ENCODE measurements around the gene CCDC18.
"Not testable (repeated sequence)": the region's sequence is repeated elsewhere in the genome, so short reads cannot be mapped to it uniquely, and the experiment has no call there.

The CCDC18 gene

DNA sequence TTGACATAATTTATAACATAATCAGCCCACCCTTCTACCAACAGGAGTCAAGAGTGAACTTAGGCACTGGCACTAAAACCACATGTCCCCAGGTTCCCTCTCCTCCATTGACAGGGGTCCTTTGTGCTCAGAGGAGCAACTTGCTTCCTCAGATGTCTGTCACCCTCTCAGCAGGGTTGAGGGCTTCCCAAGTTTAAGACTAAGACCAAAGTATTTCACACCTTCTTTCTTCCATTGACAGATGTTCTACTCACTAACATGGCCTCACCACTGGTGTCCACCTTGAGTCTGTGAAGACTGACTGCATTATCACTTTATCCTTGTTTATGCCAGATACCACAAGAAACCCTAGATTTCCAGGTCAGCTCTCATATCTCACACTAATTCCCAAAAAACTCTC, 56.5 kb downstream of the CCDC18 start:
- no peaks in the 10 kb centered on the region for H4K20me1 ChIP-seq (ENCODE audit: control insufficient read depth, insufficient read depth, low read depth, low read length)
- peaks cover 78% of the 10 kb centered on the region for H3K36me3 ChIP-seq (ENCODE audit: control insufficient read depth, low read length)
- no peaks in the 10 kb centered on the region for H3K4me1 ChIP-seq (ENCODE audit: control insufficient read depth, low read length)
- peaks cover 3% of the 10 kb centered on the region; the same call in 1 of the 2 replicates for H3K9me3 ChIP-seq (ENCODE audit: control insufficient read depth, insufficient read depth, low read length)
- no peaks in the 10 kb centered on the region for H3K79me2 ChIP-seq (ENCODE audit: control insufficient read depth, low read length)
- H3K4me2 ChIP-seq (ENCODE audit: low read length): no peak overlapping the region
- no peaks in the 10 kb centered on the region for H3K27me3 ChIP-seq (ENCODE audit: control insufficient read depth, low read length)
- no peak overlapping the region for H3K4me3 ChIP-seq (ENCODE audit: low read length)
- no peak for TF ChIP-seq EZH2phosphoT487 (IDR thresholded peaks at IDR 0.05; ENCODE audit: borderline replicate concordance, low read length)
- TF ChIP-seq, protein P1, sequence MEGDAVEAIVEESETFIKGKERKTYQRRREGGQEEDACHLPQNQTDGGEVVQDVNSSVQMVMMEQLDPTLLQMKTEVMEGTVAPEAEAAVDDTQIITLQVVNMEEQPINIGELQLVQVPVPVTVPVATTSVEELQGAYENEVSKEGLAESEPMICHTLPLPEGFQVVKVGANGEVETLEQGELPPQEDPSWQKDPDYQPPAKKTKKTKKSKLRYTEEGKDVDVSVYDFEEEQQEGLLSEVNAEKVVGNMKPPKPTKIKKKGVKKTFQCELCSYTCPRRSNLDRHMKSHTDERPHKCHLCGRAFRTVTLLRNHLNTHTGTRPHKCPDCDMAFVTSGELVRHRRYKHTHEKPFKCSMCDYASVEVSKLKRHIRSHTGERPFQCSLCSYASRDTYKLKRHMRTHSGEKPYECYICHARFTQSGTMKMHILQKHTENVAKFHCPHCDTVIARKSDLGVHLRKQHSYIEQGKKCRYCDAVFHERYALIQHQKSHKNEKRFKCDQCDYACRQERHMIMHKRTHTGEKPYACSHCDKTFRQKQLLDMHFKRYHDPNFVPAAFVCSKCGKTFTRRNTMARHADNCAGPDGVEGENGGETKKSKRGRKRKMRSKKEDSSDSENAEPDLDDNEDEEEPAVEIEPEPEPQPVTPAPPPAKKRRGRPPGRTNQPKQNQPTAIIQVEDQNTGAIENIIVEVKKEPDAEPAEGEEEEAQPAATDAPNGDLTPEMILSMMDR (IDR thresholded peaks at IDR 0.05; ENCODE audit: low read depth, low read length, poor library complexity, severe bottlenecking): no peak
- no peak overlapping the region for H3K27ac ChIP-seq (ENCODE audit: low read depth, low read length)
- 0 out of 2 replicates have a peak, but pooled peaks cover 2% of the 10 kb centered on the region for H3F3A ChIP-seq (ENCODE audit: control insufficient read depth, insufficient read depth)
- H3K9me2 ChIP-seq (replicated peaks; ENCODE audit: control insufficient read depth, low read length): peaks cover 3% of the 10 kb centered on the region

DNA sequence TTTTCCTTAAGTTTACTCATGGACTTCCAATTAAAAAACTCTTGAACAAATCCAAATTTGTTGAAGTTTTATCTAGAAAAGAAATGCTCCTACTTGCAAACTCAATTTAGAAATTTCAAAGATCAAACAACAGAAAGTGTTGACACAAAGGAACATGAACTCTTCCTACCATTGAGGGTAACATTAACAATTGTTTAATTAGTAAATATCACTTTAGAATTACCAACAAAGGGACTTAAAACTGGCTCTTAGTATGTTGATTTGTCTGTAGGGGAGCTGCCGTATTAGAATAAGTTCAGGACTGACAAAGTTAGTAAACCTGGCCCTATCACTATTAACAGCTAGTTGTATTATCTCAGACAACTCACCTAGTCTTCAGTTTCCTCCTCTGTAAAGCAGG, 57.9 kb downstream of the CCDC18 start:
- Histone ChIP-seq H3K4me1 (ENCODE audit: control insufficient read depth, low read length) (no peaks in the 10 kb centered on the region), H3K4me3 (ENCODE audit: low read length) (no peak overlapping the region), H4K20me1 (ENCODE audit: control insufficient read depth, insufficient read depth, low read depth, low read length) (no peaks in the 10 kb centered on the region), H3K9me3 (ENCODE audit: control insufficient read depth, insufficient read depth, low read length) (peaks cover 12% of the 10 kb centered on the region; the same call in 1 of the 2 replicates), H3K79me2 (ENCODE audit: control insufficient read depth, low read length) (no peaks in the 10 kb centered on the region), H3K36me3 (ENCODE audit: control insufficient read depth, low read length) (peaks cover 84% of the 10 kb centered on the region), H3K27me3 (ENCODE audit: control insufficient read depth, low read length) (no peaks in the 10 kb centered on the region), H3F3A (ENCODE audit: control insufficient read depth, insufficient read depth) (0 out of 2 replicates have a peak, but pooled peaks cover 2% of the 10 kb centered on the region), H3K9me2 (replicated peaks; ENCODE audit: control insufficient read depth, low read length) (peaks cover 3% of the 10 kb centered on the region), H3K4me2 (ENCODE audit: low read length) (no peak overlapping the region), H3K27ac (ENCODE audit: low read depth, low read length) (no peak overlapping the region)
- TF ChIP-seq, protein P1 (IDR thresholded peaks at IDR 0.05; ENCODE audit: low read depth, low read length, poor library complexity, severe bottlenecking): no peak
- no peak for TF ChIP-seq EZH2phosphoT487 (IDR thresholded peaks at IDR 0.05; ENCODE audit: borderline replicate concordance, low read length)

DNA sequence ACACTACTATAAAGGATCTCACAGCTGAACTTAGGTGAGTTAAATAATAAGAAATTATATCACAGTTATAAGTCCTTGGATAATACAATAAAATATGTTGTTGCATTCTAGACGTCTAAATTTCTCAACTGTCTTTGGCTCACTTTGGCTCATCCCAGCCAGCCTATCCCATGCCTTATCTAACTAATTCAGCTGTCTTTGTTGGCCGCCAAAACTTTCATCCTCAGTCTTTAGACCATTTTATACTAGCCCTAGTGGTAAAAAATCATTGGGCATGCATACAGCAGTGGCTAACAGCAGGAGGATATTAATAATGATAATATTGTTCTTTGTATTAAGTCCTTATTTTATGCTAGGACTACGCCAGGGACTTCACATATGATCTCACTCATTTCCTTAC, 59.3 kb downstream of the CCDC18 start:
- Histone ChIP-seq H3K4me2 (ENCODE audit: low read length) (no peak overlapping the region), H3K27ac (ENCODE audit: low read depth, low read length) (no peak overlapping the region), H3K4me1 (ENCODE audit: control insufficient read depth, low read length) (no peaks in the 10 kb centered on the region), H4K20me1 (ENCODE audit: control insufficient read depth, insufficient read depth, low read depth, low read length) (no peaks in the 10 kb centered on the region), H3K9me2 (replicated peaks; ENCODE audit: control insufficient read depth, low read length) (peaks cover 3% of the 10 kb centered on the region), H3K36me3 (ENCODE audit: control insufficient read depth, low read length) (peaks cover 88% of the 10 kb centered on the region), H3K27me3 (ENCODE audit: control insufficient read depth, low read length) (no peaks in the 10 kb centered on the region), H3K9me3 (ENCODE audit: control insufficient read depth, insufficient read depth, low read length) (peaks cover 12% of the 10 kb centered on the region; the same call in 1 of the 2 replicates), H3F3A (ENCODE audit: control insufficient read depth, insufficient read depth) (peaks cover 7% of the 10 kb centered on the region; the same call in 1 of the 2 replicates), H3K4me3 (ENCODE audit: low read length) (no peak overlapping the region), H3K79me2 (ENCODE audit: control insufficient read depth, low read length) (no peaks in the 10 kb centered on the region)
- TF ChIP-seq EZH2phosphoT487 (IDR thresholded peaks at IDR 0.05; ENCODE audit: borderline replicate concordance, low read length): no peak
- TF ChIP-seq, protein P1 (IDR thresholded peaks at IDR 0.05; ENCODE audit: low read depth, low read length, poor library complexity, severe bottlenecking): no peak

DNA sequence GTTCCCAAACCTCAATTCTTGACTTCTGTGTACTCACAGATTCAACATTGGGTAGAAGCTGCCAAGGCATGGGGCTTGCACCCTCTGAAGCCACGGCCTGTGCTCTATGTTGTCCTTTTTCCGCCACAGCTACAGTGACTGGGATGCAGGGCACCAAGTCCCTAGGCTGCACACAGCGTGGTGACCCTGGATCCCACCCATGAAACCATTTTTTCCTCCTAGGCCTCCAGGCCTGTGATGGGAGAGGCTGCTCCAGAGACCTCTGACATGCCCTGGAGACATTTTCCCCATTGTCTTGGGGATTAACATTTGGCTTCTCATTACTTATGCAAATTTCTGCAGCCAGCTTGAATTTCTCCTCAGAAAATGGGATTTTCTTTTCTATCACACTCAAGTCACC, 62.7 kb downstream of the CCDC18 start:
- H3K27me3 ChIP-seq (ENCODE audit: control insufficient read depth, low read length); H3K79me2 ChIP-seq (ENCODE audit: control insufficient read depth, low read length); H3K4me1 ChIP-seq (ENCODE audit: control insufficient read depth, low read length); H3K4me2 ChIP-seq (ENCODE audit: low read length); H3K4me3 ChIP-seq (ENCODE audit: low read length); H3K9me2 ChIP-seq (replicated peaks; ENCODE audit: control insufficient read depth, low read length); H3K27ac ChIP-seq (ENCODE audit: low read depth, low read length); H4K20me1 ChIP-seq (ENCODE audit: control insufficient read depth, insufficient read depth, low read depth, low read length): not testable (repeated sequence)
- H3K9me3 ChIP-seq (ENCODE audit: control insufficient read depth, insufficient read depth, low read length): peaks cover 12% of the 10 kb centered on the region; the same call in 1 of the 2 replicates
- peaks cover 13% of the 10 kb centered on the region; the same call in 1 of the 2 replicates for H3F3A ChIP-seq (ENCODE audit: control insufficient read depth, insufficient read depth)
- peaks cover 75% of the 10 kb centered on the region for H3K36me3 ChIP-seq (ENCODE audit: control insufficient read depth, low read length)
